Smooth muscle cell of the brain vasculature (primary cell): ENCODE results near the gene UNC13D.

Experiments
- DNase-seq: peaks from one replicate; pipeline ENCODE4 v3.0.0-alpha.2; 2012; ENCODE audit warnings: low read depth, low spot score

The UNC13D gene

DNA sequence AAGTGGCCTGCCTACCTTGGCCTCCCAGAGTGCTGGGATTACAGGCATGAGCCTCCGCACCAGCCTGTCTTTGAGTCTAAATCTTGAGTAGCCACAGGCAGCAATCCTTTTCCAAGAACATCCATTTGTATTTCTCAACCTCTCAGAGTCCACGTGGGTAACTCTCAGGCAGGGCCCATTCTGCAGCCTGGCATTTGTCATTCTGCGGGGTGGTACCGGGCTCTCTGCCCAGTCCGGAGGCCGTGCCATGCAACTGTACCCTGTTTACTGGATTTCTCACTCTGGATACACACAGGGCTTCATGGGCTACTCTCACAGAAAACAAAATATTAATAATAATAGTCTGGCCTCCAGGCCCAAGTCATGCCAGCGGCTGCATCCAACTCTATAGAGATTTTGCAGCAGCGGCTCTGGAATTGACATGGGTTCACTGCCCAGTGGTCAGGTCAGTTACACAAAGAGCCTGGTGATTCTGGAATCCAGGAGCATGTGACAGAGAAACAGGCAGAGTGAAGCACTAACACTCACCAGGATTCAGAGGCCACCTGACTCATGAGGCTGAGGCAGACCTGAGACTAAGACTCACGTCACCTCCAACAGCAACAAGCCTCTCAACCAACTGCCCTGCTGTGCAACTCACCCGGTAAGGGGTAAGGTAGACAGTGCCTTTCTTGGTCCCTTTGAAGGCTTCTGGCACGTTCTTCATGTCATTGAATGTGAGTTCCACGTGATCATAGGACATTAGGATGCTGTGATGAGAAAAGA, 6.9 kb upstream of the UNC13D start:
- DNase-seq: no peak

- DNase-seq: no peak
Measured at GRCh38 chr17:75849724-75850123, 5.5 kb upstream of the UNC13D start.

GRCh38 chr17:75849279-75849646, 5.1 kb upstream of the UNC13D start:
- no peak for DNase-seq

DNA sequence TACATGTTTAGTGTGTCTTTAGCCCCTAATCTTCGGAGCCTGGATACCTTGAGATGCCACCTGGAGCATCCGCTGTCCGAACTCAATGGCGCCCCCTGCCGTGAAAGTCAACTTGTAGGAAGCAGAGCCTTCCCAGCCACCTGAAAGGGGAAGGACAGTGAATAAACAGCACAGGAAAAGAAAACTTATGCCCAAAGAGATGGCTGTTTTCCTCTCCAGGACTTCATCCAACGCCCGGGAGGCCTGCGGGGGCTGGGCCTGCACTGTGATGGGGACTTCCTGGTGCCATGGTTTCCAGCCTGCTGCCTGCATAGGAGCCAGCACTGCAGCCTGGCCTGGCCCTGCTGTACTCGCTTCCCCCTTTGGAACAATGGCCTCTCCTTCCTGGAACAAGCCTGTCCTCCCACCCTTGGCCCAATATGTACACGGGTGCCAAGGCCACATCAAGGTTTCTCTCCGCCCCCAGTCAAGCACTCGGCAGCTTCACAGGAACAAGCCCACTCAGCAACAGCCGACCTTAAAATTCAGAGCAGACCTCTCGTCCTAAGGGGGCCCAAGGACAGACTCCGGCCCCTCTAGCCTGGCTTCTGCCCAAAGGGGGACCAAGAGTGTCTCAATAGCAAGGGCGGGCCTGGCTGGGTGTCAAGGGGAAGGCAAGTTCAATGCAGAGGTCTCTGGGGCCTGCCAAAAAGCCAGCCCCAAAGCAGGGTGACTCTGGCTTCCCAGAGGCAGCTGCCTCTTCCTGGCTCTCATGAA, 4.5 kb upstream of the UNC13D start:
- no peak for DNase-seq

DNA sequence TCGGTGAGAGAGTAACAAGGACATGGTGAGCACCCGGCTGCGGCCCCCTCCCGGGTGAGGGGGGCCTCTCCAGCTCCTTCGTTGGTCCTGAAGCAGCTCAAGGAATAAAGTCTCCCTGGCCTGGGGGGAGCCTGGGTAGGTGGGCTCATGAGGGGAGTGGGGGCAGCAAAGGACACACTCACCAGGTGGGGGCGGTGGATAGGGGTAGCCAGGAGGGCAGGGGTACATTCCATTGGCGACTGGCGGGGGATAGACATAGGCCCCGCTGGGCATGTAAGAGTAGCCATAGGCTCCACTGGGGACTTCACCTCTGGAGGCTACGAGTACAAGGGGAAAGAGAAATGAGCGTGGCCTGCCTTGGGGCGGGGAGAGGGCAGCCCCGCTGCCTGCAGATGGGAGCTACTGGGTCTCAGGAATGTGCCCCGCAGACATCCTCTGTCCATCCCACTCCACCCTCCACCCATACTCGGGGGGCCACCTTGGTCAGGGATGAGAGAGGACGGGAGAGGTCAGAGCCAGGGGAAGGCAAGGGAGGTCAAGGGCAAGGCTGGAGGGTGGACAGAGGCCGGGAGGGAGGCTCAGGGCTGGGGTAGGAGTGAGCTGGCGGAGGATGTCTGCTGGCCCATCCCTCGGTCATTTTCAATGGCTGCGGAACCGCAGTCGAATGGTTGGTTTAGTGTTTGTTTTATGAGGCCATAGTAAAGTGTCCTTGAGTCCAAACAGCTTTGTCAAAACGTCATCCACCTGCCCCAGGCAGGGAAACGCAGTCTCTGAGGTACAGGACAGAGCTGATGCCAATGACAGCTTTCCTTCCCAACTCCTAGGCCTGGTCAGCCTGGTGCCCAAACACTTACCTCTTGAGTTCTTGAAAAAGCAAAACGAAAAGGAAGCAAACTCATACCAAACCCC, 3.7 kb upstream of the UNC13D start:
- no peak for DNase-seq

GRCh38 chr17:75846692-75847613, 2.7 kb upstream of the UNC13D start:
- DNase-seq: no peak

- no peak for DNase-seq
Measured at GRCh38 chr17:75845933-75846691, 1.9 kb upstream of the UNC13D start.

GRCh38 chr17:75845058-75845711, 981 bp upstream of the UNC13D start:
- DNase-seq: no peak

DNA sequence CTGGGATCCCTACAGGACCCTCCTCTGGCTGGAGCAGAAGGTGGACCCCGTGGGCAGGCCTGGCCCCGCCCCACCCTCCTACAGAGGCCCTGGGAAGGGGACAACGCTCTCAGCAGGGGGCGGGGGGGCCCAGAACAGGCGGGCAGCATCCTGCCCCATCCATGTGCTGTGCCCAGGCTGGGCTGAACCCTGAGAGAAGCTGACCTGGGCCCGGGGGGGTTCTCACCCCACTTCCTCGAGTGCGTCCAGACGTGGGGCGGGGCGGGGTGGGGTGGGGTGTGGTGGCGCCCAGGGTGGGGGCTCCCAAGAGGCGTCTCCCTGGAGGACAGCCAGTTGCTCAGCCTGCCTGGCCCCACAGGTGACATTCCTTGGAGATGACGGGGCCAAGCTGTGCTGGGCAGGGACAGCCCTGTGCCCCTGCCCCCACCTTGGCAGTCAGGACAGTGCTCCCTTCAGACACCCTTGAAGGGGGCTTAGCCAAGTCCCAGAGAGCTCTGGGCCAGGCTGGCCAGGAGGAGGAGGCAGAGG, 390 bp upstream of the UNC13D start:
- no peak for DNase-seq

- DNase-seq: no peak
Measured at GRCh38 chr17:75842963-75843576, 1.1 kb downstream of the UNC13D start.

DNA sequence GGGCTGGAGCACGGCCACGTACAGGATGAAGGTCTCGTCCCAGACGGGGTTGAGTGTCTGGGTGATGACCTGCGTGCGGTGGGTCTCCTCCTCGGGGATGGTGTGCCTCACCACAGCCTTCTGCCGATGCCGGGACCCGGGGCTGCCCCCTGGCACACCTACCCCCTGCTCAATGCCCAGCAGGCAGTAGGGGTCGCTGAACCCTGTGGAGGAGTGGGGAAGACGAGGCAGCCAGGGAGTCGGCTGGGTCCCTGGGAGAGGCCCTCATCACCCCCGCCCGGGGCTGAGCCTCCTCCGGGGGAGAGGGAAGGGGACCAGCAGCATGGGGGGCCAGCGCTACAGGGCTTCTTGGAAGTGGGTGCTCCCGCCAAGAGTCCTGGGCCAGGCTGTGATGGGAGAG, 1.8 kb downstream of the UNC13D start:
- DNase-seq: no peak

- no peak for DNase-seq
Measured at GRCh38 chr17:75840799-75841164, 3.4 kb downstream of the UNC13D start.

DNA sequence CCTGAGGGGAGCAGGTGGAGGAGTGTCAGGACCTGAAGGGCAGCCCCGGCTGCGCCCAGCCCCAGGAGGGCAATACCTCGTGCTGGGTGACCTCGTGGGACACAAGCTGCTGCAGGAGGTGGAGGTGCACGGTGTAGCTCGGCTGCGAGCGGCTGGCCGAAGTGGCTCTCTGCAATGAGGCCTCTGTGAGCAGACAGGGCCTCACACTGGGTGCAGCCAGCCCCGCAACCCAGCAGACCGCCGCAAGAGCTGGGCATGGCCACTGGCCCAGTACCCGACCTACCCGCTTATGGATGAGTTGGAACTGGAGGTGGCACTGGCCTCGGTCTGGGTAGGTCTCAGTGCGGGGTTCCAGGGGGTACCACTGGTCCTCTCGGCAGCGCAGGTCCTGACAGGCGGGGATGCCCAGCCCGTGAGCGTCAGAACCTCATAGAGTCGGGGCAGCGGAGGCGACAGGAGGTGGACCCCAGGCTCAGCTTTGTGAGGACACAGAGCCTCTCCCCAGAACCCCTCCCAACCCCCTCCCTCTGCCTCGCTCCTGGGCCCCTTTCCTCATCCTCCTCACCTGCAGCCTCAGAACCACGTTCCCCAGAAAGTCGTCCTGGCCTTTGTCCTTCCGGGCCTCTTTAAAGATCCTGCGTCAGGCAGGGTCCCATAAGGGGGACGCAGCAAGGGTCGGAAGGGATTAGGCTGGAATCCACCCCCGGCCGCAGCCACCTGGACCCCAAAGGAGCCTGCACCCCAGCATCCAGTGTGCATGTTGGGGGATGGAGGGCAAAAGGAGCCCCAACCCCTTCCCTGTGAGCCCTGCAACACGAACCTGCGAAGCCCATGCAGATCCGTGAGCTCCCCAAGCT, 4.0 kb downstream of the UNC13D start:
- no peak for DNase-seq

DNA sequence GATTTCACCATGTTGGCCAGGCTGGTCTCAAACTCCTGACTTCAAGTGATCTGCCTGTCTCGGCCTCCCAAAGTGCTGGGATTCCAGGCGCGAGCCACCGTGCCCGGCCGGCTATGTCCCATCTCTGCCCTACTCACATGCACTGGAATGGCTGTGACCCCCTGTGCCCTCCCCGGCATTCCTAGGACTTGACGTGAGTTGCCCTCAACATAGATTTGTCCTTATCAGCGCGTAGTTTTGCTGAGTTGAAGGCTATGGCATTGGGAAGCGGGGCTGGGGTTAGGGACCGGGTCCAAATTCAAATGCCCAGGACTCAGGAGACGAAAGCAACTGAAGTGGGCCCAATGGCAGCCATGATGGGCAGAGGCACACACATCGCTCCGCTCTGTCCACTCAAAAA, 5.8 kb downstream of the UNC13D start:
- DNase-seq: no peak

DNA sequence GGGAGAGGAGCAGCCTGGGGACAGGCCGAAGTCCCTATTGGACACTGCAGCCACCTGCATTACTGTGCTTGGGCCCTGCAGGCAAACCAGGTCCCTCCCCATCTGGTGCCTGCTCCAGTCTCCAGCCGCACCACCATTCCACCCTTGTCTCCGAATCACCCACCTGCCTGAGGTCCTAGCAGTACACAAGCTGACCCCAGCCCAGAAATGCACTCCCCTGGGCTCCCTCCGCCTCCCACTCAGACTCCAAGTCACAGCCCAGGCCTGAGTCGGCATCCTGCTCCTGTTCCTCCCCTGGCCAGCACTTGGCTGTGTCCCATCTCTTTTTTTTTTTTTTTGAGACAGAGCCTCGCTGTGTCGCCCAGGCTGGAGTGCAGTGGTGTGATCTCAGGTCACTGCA, 6.3 kb downstream of the UNC13D start:
- no peak for DNase-seq

DNA sequence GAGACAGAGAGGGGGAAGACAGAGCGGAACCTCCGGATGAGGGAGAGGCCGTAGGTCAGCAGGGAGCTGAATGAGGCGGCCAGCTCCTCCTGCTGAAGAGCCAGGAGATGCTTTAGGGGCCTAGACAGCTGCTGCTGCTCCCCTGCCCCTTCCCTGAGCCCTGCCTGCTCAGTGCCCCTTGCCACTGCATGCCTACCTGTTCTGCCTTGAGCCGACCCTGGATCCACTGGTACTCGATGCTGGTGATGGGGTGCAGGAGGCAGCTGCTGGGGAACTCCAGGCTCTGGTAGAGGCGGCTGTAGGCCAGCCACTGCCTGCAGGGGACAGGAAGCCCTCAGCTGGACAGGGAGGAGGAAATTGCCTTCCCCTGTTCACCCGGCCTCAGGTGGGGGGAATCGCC, 7.6 kb downstream of the UNC13D start:
- DNase-seq: no peak

- no peak for DNase-seq
Measured at GRCh38 chr17:75835654-75835987, 8.6 kb downstream of the UNC13D start.

GRCh38 chr17:75834928-75835653, 9.1 kb downstream of the UNC13D start:
- DNase-seq: no peak
